ENCODE results near the gene MPRIP. TPM values are rescaled to one million over a fixed set of nuclear protein-coding genes. Genes with fewer than 3 reads are reported as not detected.

MPRIP gene
- total and polyA plus RNA-seq, 2 donors (not counting 3 experiments of a cell fraction or from before 2014, with no cell fraction given) = 94.6 to 246 TPM

- no peak for DNase-seq (ENCODE audit: low read depth, low spot score)
- Histone ChIP-seq H3K4me3 (replicated peaks in 1 of 3; ENCODE audit: insufficient read depth in 1 of 3, low read depth in 1 of 3, low read length in 3 of 3) (no peak overlapping the region), H3K36me3 (ENCODE audit: control insufficient read depth in 2 of 2, extremely low read depth in 1 of 2, insufficient read depth in 2 of 2, low read length in 2 of 2) (peaks cover 3 to 34% of the 10 kb centered on the region in 2 experiments), H4K20me1 (replicated peaks; ENCODE audit: control insufficient read depth, extremely low read depth, insufficient read depth, low read length) (peaks cover 9% of the 10 kb centered on the region), H3K9me3 (replicated peaks; ENCODE audit: control insufficient read depth, insufficient read depth, low read length) (no peaks in the 10 kb centered on the region), H3K27ac (ENCODE audit: insufficient read depth, low read depth, low read length) (no peak overlapping the region), H3K27me3 (ENCODE audit: control insufficient read depth in 2 of 2, insufficient read depth in 2 of 2, low read length in 2 of 2) (no peaks in the 10 kb centered on the region), H3K9me1 (replicated peaks; ENCODE audit: control insufficient read depth, extremely low read depth, insufficient read depth, low read length) (no peaks in the 10 kb centered on the region), H3K9ac (replicated peaks; ENCODE audit: extremely low read depth, insufficient read depth, low read length) (no peak overlapping the region), H3K79me2 (ENCODE audit: control insufficient read depth, insufficient read depth, low read length) (peaks cover 97% of the 10 kb centered on the region), H2AFZ (ENCODE audit: low read depth, low read length) (no peak overlapping the region), H3K4me2 (ENCODE audit: insufficient read depth, low read length) (no peak overlapping the region), H3K4me1 (ENCODE audit: control insufficient read depth, extremely low read depth, insufficient read depth, low read length) (no peaks in the 10 kb centered on the region)
- TF ChIP-seq JUN (IDR thresholded peaks at IDR 0.05; ENCODE audit: borderline replicate concordance, insufficient read depth, insufficient read length, low read depth) (no peak), GATA2 (IDR thresholded peaks at IDR 0.05; ENCODE audit: insufficient read depth, insufficient read length, low read depth, low read length) (no peak), FOS (IDR thresholded peaks at IDR 0.05; ENCODE audit: borderline replicate concordance, insufficient read depth, low read length) (no peak), POLR2AphosphoS5 (IDR thresholded peaks at IDR 0.05; ENCODE audit: insufficient read depth, low read depth, low read length) (no peak), CTCF (IDR thresholded peaks at IDR 0.05; ENCODE audit: extremely low read depth in 1 of 2, insufficient read depth in 1 of 2, low read depth in 1 of 2, low read length in 2 of 2) (no peak), MYC (IDR thresholded peaks at IDR 0.05; ENCODE audit: low read depth, low read length) (no peak), EZH2 (IDR thresholded peaks at IDR 0.05; ENCODE audit: borderline replicate concordance, low read depth, low read length, severe bottlenecking) (no peak), POLR2A (IDR thresholded peaks at IDR 0.05; ENCODE audit: low read depth, low read length) (no peak), MAX (IDR thresholded peaks at IDR 0.05; ENCODE audit: insufficient read depth, insufficient read length) (no peak)
- ChIA-PET CTCF (no interaction called here), POLR2A (no interaction called here)
- no TSS peak for BruUV-seq (replicated peaks)
- intact Hi-C loops (cut with micrococcal nuclease) = no loop called here
- FAIRE-seq = no peak
- dilution Hi-C loops (cut with MboI; ENCODE audit: extremely low pct_ligation_motif_present, low sequenced_read_pairs) = no loop called here
Measured at GRCh38 chr17:17091856-17092756, 49.8 kb downstream of the MPRIP start.

Data from endothelial cell of umbilical vein (primary cell).